Mesendoderm (in vitro differentiated cells): ENCODE data around the gene COBL.

Source experiments
- DNase-seq: peaks from one replicate; pipeline ENCODE4 v3.0.0; 2013
- H2AK5ac ChIP-seq: 2 replicates; pipeline ENCODE4 v1.6.1; 2013; ENCODE audit warnings: low read length, inconsistent platforms
- H2BK120ac ChIP-seq: 2 replicates; pipeline ENCODE4 v1.6.1; 2013; ENCODE audit warnings: low read depth, mild to moderate bottlenecking, low read length, moderate library complexity, mixed read lengths
- H2BK15ac ChIP-seq: replicated peaks from 2 replicates; pipeline ENCODE4 v1.6.1; 2013; ENCODE audit warnings: low read depth, mild to moderate bottlenecking, moderate library complexity
- H2BK5ac ChIP-seq: 2 replicates; pipeline ENCODE4 v1.6.1; 2013; ENCODE audit warnings: low read length, inconsistent platforms
- H3K18ac ChIP-seq: 2 replicates; pipeline ENCODE4 v1.6.1; 2013; ENCODE audit warnings: mild to moderate bottlenecking, low read length, mixed read lengths
- H3K23ac ChIP-seq: one replicate; pipeline ENCODE4 v1.6.1; 2013; ENCODE audit warnings: low read length
- H3K27ac ChIP-seq: 2 replicates; pipeline ENCODE4 v1.5.1; 2013; ENCODE audit warnings: low read depth, mild to moderate bottlenecking, inconsistent platforms, low read length, moderate library complexity
- H3K27me3 ChIP-seq: 2 replicates; pipeline ENCODE4 v1.6.1; 2013; ENCODE audit warnings: low read length, control low read depth, mild to moderate bottlenecking, inconsistent platforms; ENCODE audit not compliant: insufficient read depth, poor library complexity
- H3K36me3 ChIP-seq: 2 replicates; pipeline ENCODE4 v1.6.1; 2013; ENCODE audit warnings: low read length, inconsistent platforms; ENCODE audit not compliant: control insufficient read depth, insufficient read depth
- H3K4ac ChIP-seq: one replicate; pipeline ENCODE4 v1.6.1; 2013; ENCODE audit warnings: low read depth, mild to moderate bottlenecking, low read length, moderate library complexity
- H3K4me1 ChIP-seq: 2 replicates; pipeline ENCODE4 v1.6.1; 2013; ENCODE audit warnings: low read depth, low read length, inconsistent platforms; ENCODE audit not compliant: control insufficient read depth
- H3K4me2 ChIP-seq: 2 replicates; pipeline ENCODE4 v1.6.1; 2013; ENCODE audit warnings: low read length
- H3K4me3 ChIP-seq: 2 replicates; pipeline ENCODE4 v1.5.1; 2013; ENCODE audit warnings: mild to moderate bottlenecking, low read length
- H3K56ac ChIP-seq: one replicate; pipeline ENCODE4 v1.6.1; 2013; ENCODE audit warnings: low read length
- H3K79me1 ChIP-seq: 2 replicates; pipeline ENCODE4 v1.6.1; 2013; ENCODE audit warnings: low read length, inconsistent platforms
- H3K79me2 ChIP-seq: 2 replicates; pipeline ENCODE4 v1.6.1; 2013; ENCODE audit warnings: mild to moderate bottlenecking, low read length; ENCODE audit not compliant: control insufficient read depth, insufficient read depth
- H3K9ac ChIP-seq: 2 replicates; pipeline ENCODE4 v1.6.1; 2013; ENCODE audit warnings: low read length, inconsistent platforms
- H4K5ac ChIP-seq: one replicate; pipeline ENCODE4 v1.6.1; 2013; ENCODE audit warnings: low read length
- H4K8ac ChIP-seq: one replicate; pipeline ENCODE4 v1.6.1; 2013; ENCODE audit warnings: low read depth, mild to moderate bottlenecking, control low read depth, low read length, moderate library complexity
- WGBS: extraction: QIAGEN DNeasy Blood & Tissue Kit; methylation state at CpG from one replicate; pipeline ENCODE4 v1.1.7; 2013; ENCODE audit warnings: low lambda C conversion rate, missing lambda C conversion rate; ENCODE audit not compliant: insufficient coverage; ENCODE audit errors: extremely low coverage; 5-methylcytosine and 5-hydroxymethylcytosine counted together

COBL gene

GRCh38 chr7:51286401-51286800 is 30.2 kb downstream of the COBL start:
- H3K4ac ChIP-seq: no peak overlapping the region
- H4K5ac ChIP-seq: no peak overlapping the region
- WGBS: no CpG with 5 or more reads among the region's 1 CpG

GRCh38 chr7:51280156-51280555 is 36.5 kb downstream of the COBL start:
- Histone ChIP-seq H3K23ac (no peak overlapping the region), H3K79me1 (no peaks in the 10 kb centered on the region), H3K36me3 (no peaks in the 10 kb centered on the region), H3K4me3 (no peak overlapping the region), H4K5ac (no peak overlapping the region), H4K8ac (no peak overlapping the region), H3K9ac (no peak overlapping the region), H3K4me2 (no peak overlapping the region), H2BK15ac (no peak overlapping the region), H2BK5ac (no peak overlapping the region), H3K56ac (no peak overlapping the region), H3K79me2 (no peaks in the 10 kb centered on the region), H3K27ac (no peak overlapping the region), H3K18ac (no peak overlapping the region), H3K4ac (no peak overlapping the region), H3K4me1 (no peaks in the 10 kb centered on the region), H2AK5ac (no peak overlapping the region), H2BK120ac (no peak overlapping the region), H3K27me3 (no peaks in the 10 kb centered on the region)
- DNase-seq: no peak
- WGBS: no CpG with 5 or more reads among the region's 3 CpGs

More at GRCh38 chr7:51286401-51286800, 30.2 kb downstream of the COBL start:
- H3K36me3 ChIP-seq: no peaks in the 10 kb centered on the region
- no peak overlapping the region for H2BK120ac ChIP-seq
- H2BK15ac ChIP-seq: no peak overlapping the region
- no peak overlapping the region for H3K56ac ChIP-seq
- H3K4me3 ChIP-seq: no peak overlapping the region
- H3K18ac ChIP-seq: no peak overlapping the region
- H2BK5ac ChIP-seq: no peak overlapping the region
- H4K8ac ChIP-seq: no peak overlapping the region
- H3K4me1 ChIP-seq: no peaks in the 10 kb centered on the region
- no peaks in the 10 kb centered on the region for H3K79me2 ChIP-seq
- no peak overlapping the region for H3K27ac ChIP-seq
- H3K79me1 ChIP-seq: no peaks in the 10 kb centered on the region
- H3K9ac ChIP-seq: no peak overlapping the region
- H3K4me2 ChIP-seq: no peak overlapping the region
- H3K27me3 ChIP-seq: no peaks in the 10 kb centered on the region
- no peak overlapping the region for H3K23ac ChIP-seq
- DNase-seq: no peak
- H2AK5ac ChIP-seq: no peak overlapping the region

GRCh38 chr7:51279391-51280023 is 37.1 kb downstream of the COBL start:
- no peak overlapping the region for H3K4me2 ChIP-seq
- H4K8ac ChIP-seq: no peak overlapping the region
- no peak overlapping the region for H3K4me3 ChIP-seq
- no peaks in the 10 kb centered on the region for H3K36me3 ChIP-seq
- no peak for DNase-seq
- no peaks in the 10 kb centered on the region for H3K79me1 ChIP-seq
- no peak overlapping the region for H3K18ac ChIP-seq
- no peaks in the 10 kb centered on the region for H3K79me2 ChIP-seq
- no peak overlapping the region for H3K27ac ChIP-seq
- H3K23ac ChIP-seq: no peak overlapping the region
- H2AK5ac ChIP-seq: no peak overlapping the region
- no CpG with 5 or more reads among the region's 6 CpGs for WGBS
- H2BK120ac ChIP-seq: no peak overlapping the region
- H2BK5ac ChIP-seq: no peak overlapping the region
- H4K5ac ChIP-seq: no peak overlapping the region
- H3K27me3 ChIP-seq: no peaks in the 10 kb centered on the region
- no peaks in the 10 kb centered on the region for H3K4me1 ChIP-seq
- H3K4ac ChIP-seq: no peak overlapping the region
- no peak overlapping the region for H3K9ac ChIP-seq
- no peak overlapping the region for H3K56ac ChIP-seq
- no peak overlapping the region for H2BK15ac ChIP-seq

DNA sequence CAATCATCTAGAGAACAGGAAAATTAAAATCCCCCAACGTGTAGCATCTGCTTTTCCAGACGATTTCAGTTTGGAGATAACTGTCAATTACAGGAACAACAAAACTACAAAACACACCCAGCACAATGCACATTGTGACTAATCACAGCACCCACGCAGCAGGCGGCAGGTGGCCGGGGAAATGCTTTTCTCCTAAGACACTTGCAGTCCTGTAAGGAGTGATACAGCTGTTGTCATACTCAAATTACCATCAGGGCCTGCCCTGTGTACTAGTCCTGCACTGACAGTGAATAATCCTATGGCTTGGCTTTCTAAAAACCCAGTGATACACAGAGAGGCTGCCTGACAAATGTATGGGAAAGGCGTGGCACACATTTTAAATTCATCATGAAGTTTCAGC is 37.8 kb downstream of the COBL start:
- no peak overlapping the region for H4K5ac ChIP-seq
- no peak overlapping the region for H3K4me3 ChIP-seq
- WGBS: no CpG with 5 or more reads among the region's 6 CpGs
- H2BK5ac ChIP-seq: no peak overlapping the region
- H3K4ac ChIP-seq: no peak overlapping the region
- no peak overlapping the region for H2AK5ac ChIP-seq
- no peaks in the 10 kb centered on the region for H3K79me1 ChIP-seq
- no peak overlapping the region for H3K18ac ChIP-seq
- no peak overlapping the region for H3K4me2 ChIP-seq
- no peak overlapping the region for H3K56ac ChIP-seq
- no peaks in the 10 kb centered on the region for H3K27me3 ChIP-seq
- no peaks in the 10 kb centered on the region for H3K4me1 ChIP-seq
- no peaks in the 10 kb centered on the region for H3K36me3 ChIP-seq
- H3K23ac ChIP-seq: no peak overlapping the region
- no peak overlapping the region for H3K9ac ChIP-seq
- DNase-seq: no peak
- H4K8ac ChIP-seq: no peak overlapping the region
- no peaks in the 10 kb centered on the region for H3K79me2 ChIP-seq
- no peak overlapping the region for H2BK15ac ChIP-seq
- no peak overlapping the region for H2BK120ac ChIP-seq
- H3K27ac ChIP-seq: no peak overlapping the region

DNA sequence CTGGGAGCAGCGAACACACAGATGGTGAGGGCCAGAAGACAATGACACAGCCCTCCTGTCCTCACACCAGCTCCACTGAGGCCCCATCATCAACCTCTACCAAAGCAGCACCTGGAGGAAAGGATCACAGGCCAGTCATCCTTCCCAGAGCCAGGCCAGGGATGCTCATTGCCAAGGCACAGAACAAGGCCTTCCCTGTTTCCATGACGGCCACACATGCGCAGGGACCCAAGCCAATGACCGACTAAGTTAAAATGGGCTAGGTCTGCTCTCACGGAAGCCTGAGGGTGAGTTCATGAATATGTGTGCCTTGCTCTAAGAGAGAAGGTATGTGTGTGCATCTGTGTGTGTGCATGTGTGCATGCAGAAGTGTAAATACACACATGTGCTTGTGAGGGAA is 39.6 kb downstream of the COBL start:
- H3K56ac ChIP-seq: no peak overlapping the region
- H2BK15ac ChIP-seq: no peak overlapping the region
- H3K18ac ChIP-seq: no peak overlapping the region
- H2BK120ac ChIP-seq: no peak overlapping the region
- no peak overlapping the region for H3K9ac ChIP-seq
- H3K4ac ChIP-seq: no peak overlapping the region
- DNase-seq: no peak
- H3K4me2 ChIP-seq: no peak overlapping the region
- H3K27me3 ChIP-seq: no peaks in the 10 kb centered on the region
- H3K27ac ChIP-seq: no peak overlapping the region
- H3K79me1 ChIP-seq: no peaks in the 10 kb centered on the region
- no peak overlapping the region for H4K8ac ChIP-seq
- no peaks in the 10 kb centered on the region for H3K36me3 ChIP-seq
- H3K4me1 ChIP-seq: no peaks in the 10 kb centered on the region
- no peak overlapping the region for H4K5ac ChIP-seq
- no peak overlapping the region for H2BK5ac ChIP-seq
- H2AK5ac ChIP-seq: no peak overlapping the region
- H3K23ac ChIP-seq: no peak overlapping the region
- no peaks in the 10 kb centered on the region for H3K79me2 ChIP-seq
- no CpG with 5 or more reads among the region's 5 CpGs for WGBS
- H3K4me3 ChIP-seq: no peak overlapping the region

- Histone ChIP-seq H3K27ac (no peak overlapping the region), H3K56ac (no peak overlapping the region), H3K4me3 (no peak overlapping the region), H2BK120ac (no peak overlapping the region), H3K79me1 (no peaks in the 10 kb centered on the region), H4K8ac (no peak overlapping the region), H3K4me2 (no peak overlapping the region), H3K9ac (no peak overlapping the region), H4K5ac (no peak overlapping the region), H2BK15ac (no peak overlapping the region), H3K79me2 (no peaks in the 10 kb centered on the region), H2BK5ac (no peak overlapping the region), H2AK5ac (no peak overlapping the region), H3K4ac (no peak overlapping the region), H3K36me3 (no peaks in the 10 kb centered on the region), H3K27me3 (no peaks in the 10 kb centered on the region), H3K18ac (no peak overlapping the region), H3K4me1 (no peaks in the 10 kb centered on the region), H3K23ac (no peak overlapping the region)
- WGBS: no CpG with 5 or more reads among the region's 7 CpGs
- no peak for DNase-seq
These were observed 40.5 kb downstream of the COBL start for GRCh38 chr7:51276091-51276605.
